Measurements from ENCODE around the gene ANO3.

- no peak for TF ChIP-seq CTCF (conservative IDR thresholded peaks at IDR 0.05; ENCODE audit: low read length)
- no peak for TF ChIP-seq EZH2phosphoT487 (IDR thresholded peaks at IDR 0.05; ENCODE audit: borderline replicate concordance)
Measured at GRCh38 chr11:26587073-26587472, 255.1 kb downstream of the ANO3 start.
